Measurements from ENCODE around the gene TMEM131. TPM values are rescaled to one million over a fixed set of nuclear protein-coding genes. Genes with fewer than 3 reads are reported as not detected.
"Not testable (repeated sequence)": the region's sequence is repeated elsewhere in the genome, so short reads cannot be mapped to it uniquely, and the experiment has no call there.

Gene TMEM131
- total RNA-seq, 4 donors from 2014 or later: 10.3 to 39.2 (median 20.0) TPM

- no peaks in the 10 kb centered on the region for H3K27me3 ChIP-seq
- in situ Hi-C loops (cut with MboI; ENCODE audit: low sequenced_read_pairs in 4 of 4): no loop called here
- no peak for ATAC-seq
- no peaks in the 10 kb centered on the region for H3K36me3 ChIP-seq
- H3K4me3 ChIP-seq: no peak overlapping the region
- H3K9me3 ChIP-seq: no peaks in the 10 kb centered on the region
- no peak overlapping the region for H3K27ac ChIP-seq
- intact Hi-C loops (cut with DNase I; ENCODE audit: low total_unique reads): no loop called here
- H3K4me1 ChIP-seq: peaks cover 53 to 56% of the 10 kb centered on the region in 2 donors
- no peak for TF ChIP-seq POLR2A (IDR thresholded peaks at IDR 0.05)
- TF ChIP-seq, protein P1, sequence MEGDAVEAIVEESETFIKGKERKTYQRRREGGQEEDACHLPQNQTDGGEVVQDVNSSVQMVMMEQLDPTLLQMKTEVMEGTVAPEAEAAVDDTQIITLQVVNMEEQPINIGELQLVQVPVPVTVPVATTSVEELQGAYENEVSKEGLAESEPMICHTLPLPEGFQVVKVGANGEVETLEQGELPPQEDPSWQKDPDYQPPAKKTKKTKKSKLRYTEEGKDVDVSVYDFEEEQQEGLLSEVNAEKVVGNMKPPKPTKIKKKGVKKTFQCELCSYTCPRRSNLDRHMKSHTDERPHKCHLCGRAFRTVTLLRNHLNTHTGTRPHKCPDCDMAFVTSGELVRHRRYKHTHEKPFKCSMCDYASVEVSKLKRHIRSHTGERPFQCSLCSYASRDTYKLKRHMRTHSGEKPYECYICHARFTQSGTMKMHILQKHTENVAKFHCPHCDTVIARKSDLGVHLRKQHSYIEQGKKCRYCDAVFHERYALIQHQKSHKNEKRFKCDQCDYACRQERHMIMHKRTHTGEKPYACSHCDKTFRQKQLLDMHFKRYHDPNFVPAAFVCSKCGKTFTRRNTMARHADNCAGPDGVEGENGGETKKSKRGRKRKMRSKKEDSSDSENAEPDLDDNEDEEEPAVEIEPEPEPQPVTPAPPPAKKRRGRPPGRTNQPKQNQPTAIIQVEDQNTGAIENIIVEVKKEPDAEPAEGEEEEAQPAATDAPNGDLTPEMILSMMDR (IDR thresholded peaks at IDR 0.05 in 4 of 5, conservative IDR thresholded peaks at IDR 0.05 in 1 of 5): no peak
- DNase-seq: no peak
Observed at GRCh38 chr2:97961534-97961933, 34.2 kb downstream of the TMEM131 start.

- intact Hi-C loops (cut with DNase I; ENCODE audit: low total_unique reads): no loop called here
- no peak for ATAC-seq
- peaks cover 37 to 48% of the 10 kb centered on the region in 2 donors for H3K4me1 ChIP-seq
Observed at GRCh38 chr2:97958184-97958583, 37.6 kb downstream of the TMEM131 start.

DNA sequence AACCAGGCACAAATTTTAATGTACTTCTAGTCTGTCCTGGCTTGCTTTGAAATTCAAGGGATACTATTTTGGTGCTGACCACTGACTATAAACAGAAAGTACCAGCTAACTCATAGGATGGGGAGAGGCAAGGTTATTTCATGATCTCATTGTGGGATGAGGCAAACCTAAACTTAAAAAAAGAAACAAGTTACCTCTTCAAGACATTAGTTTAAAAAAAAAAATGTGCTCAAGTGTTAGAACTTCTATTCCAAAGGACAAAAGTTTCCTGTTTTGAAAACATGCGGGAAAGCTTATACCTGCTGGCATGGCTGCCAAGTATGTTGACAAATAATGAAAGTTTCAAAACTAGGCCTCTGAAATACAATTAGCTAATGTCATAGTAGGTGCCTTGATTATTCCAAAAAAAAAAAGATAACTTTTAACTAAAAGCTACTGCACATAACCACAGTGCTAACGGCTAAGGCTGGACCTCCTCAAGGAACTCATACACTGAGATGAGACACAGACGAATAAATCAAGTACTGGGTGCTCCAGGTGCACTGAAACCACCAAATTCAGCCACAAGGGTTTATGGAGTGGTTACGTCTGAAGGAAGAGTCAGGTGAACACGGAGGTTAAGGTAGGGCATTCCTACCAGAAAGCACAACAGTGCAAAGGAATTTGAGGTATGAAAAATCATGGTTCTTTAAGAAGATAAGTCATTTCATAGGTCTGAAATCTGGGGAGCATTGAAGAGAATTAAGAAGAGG is 38.1 kb downstream of the TMEM131 start:
- in situ Hi-C loops (cut with MboI; ENCODE audit: low sequenced_read_pairs in 4 of 4) (no loop called here), intact Hi-C loops (cut with DNase I; ENCODE audit: low total_unique reads) (no loop called here)
- peak overlapping the region; percentile 69 to 78 (median 72) for H3K27ac ChIP-seq
- no peaks in the 10 kb centered on the region for H3K9me3 ChIP-seq
- no peaks in the 10 kb centered on the region for H3K36me3 ChIP-seq
- H3K4me1 ChIP-seq: peaks cover 40 to 48% of the 10 kb centered on the region in 2 donors
- ATAC-seq: peak; percentile 92 to 96
- no peaks in the 10 kb centered on the region for H3K27me3 ChIP-seq
- no peak for DNase-seq
- H3K4me3 ChIP-seq: no peak overlapping the region
- TF ChIP-seq POLR2A (IDR thresholded peaks at IDR 0.05): no peak
- TF ChIP-seq, protein P1 (IDR thresholded peaks at IDR 0.05 in 4 of 5, conservative IDR thresholded peaks at IDR 0.05 in 1 of 5): no peak

More at GRCh38 chr2:97958184-97958583, 37.6 kb downstream of the TMEM131 start:
- Histone ChIP-seq H3K27ac (peak overlapping the region; percentile 69 to 78 (median 72)), H3K9me3 (no peaks in the 10 kb centered on the region), H3K36me3 (no peaks in the 10 kb centered on the region), H3K4me3 (no peak overlapping the region), H3K27me3 (no peaks in the 10 kb centered on the region)
- in situ Hi-C loops (cut with MboI; ENCODE audit: low sequenced_read_pairs in 4 of 4): no loop called here
- TF ChIP-seq POLR2A (IDR thresholded peaks at IDR 0.05): no peak
- TF ChIP-seq, protein P1 (IDR thresholded peaks at IDR 0.05 in 4 of 5, conservative IDR thresholded peaks at IDR 0.05 in 1 of 5): no peak
- DNase-seq: no peak

GRCh38 chr2:97956753-97957152 is 39.0 kb downstream of the TMEM131 start:
- in situ Hi-C loops (cut with MboI; ENCODE audit: low sequenced_read_pairs in 4 of 4); H3K4me3 ChIP-seq; DNase-seq; H3K9me3 ChIP-seq; H3K27me3 ChIP-seq; H3K36me3 ChIP-seq; ATAC-seq; intact Hi-C loops (cut with DNase I; ENCODE audit: low total_unique reads): not testable (repeated sequence)
- Histone ChIP-seq H3K27ac (peak overlapping the region; percentile 69 to 78 (median 72)), H3K4me1 (peaks cover 44 to 56% of the 10 kb centered on the region in 2 donors)

DNA sequence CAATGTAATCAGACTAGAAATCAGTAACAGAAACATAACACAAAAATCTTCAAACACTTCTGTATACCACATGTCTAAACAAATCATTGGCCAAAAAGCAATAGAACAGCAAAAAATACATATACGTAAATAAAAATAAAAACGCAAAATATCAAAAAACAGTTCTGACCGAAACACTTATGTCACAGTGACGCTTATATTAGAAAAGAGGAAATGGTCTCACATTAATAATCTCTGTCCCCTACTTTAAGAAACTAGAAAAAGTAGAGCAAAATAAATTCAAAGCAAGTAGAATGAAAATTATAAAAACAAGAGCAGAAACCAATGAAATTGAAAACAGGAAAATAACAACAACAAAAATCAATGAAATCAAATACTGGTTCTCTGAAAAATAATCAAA is 41.9 kb downstream of the TMEM131 start:
- TF ChIP-seq, protein P1 (IDR thresholded peaks at IDR 0.05 in 4 of 5, conservative IDR thresholded peaks at IDR 0.05 in 1 of 5): no peak
- no peak for TF ChIP-seq POLR2A (IDR thresholded peaks at IDR 0.05)
- Histone ChIP-seq H3K27me3 (no peaks in the 10 kb centered on the region), H3K9me3 (no peaks in the 10 kb centered on the region), H3K36me3 (no peaks in the 10 kb centered on the region), H3K4me1 (peaks cover 39 to 61% of the 10 kb centered on the region in 2 donors), H3K4me3 (no peak overlapping the region), H3K27ac (no peak overlapping the region)
- DNase-seq: no peak
- in situ Hi-C loops (cut with MboI; ENCODE audit: low sequenced_read_pairs in 4 of 4) (no loop called here), intact Hi-C loops (cut with DNase I; ENCODE audit: low total_unique reads) (no loop called here)
- ATAC-seq: no peak
